Heart left ventricle (tissue), 16 donors: ENCODE results near the gene ZNF423. TPM values are rescaled to one million over a fixed set of nuclear protein-coding genes. Genes with fewer than 3 reads are reported as not detected.

Experiments used
- ATAC-seq, 4 donors: fragments of 200-7000 bp; cut with Tn5 transposase; one replicate each; pipeline ENCODE4 v1.9.1; 2020 to 2022; ENCODE audit warnings: moderate library complexity in 4 of 4, mild to moderate bottlenecking in 3 of 4, moderate number of reproducible peaks in 1 of 4
- DNase-seq, 5 donors: peaks; one replicate each; pipeline ENCODE4 v3.0.0-alpha.2; 2020
- H3K27ac ChIP-seq, 12 donors: fragments of 200-600 bp; sonication (generic) in 4 of 12; one replicate each; pipeline versions ENCODE4 v1.5.0 to v1.8.0; 2016 to 2022; ENCODE audit warnings: mild to moderate bottlenecking in 2 of 12
- H3K27me3 ChIP-seq, 9 donors: fragments of 200-600 bp; sonication (generic) in 2 of 9; one replicate each; pipeline versions ENCODE4 v1.5.1 to v1.8.0; 2016 to 2022; ENCODE audit warnings: mild to moderate bottlenecking in 3 of 9
- H3K36me3 ChIP-seq, 9 donors: fragments of 200-600 bp; sonication (generic) in 2 of 9; one replicate each; pipeline versions ENCODE4 v1.5.0 to v1.8.0; 2018 to 2022; ENCODE audit warnings: mild to moderate bottlenecking in 2 of 9
- H3K4me1 ChIP-seq, 12 donors: fragments of 200-600 bp; sonication (generic) in 4 of 12; one replicate each; pipeline versions ENCODE4 v1.5.0 to v1.8.0; 2016 to 2022; ENCODE audit warnings: mild to moderate bottlenecking in 3 of 12
- H3K4me3 ChIP-seq, 12 donors: fragments of 200-600 bp; sonication (generic) in 4 of 12; one replicate each; pipeline versions ENCODE4 v1.5.0 to v1.8.0; 2017 to 2022; ENCODE audit warnings: mild to moderate bottlenecking in 9 of 12, moderate library complexity in 4 of 12
- H3K9me3 ChIP-seq, 12 donors: fragments of 200-600 bp; sonication (generic) in 4 of 12; one replicate each; pipeline versions ENCODE4 v1.5.0 to v1.8.0; 2016 to 2022; ENCODE audit warnings: mild to moderate bottlenecking in 1 of 12
- POLR2A ChIP-seq, 2 donors: fragments of 450-650 bp; IDR thresholded peaks; one replicate each; pipeline ENCODE4 v1.6.1; 2017; ENCODE audit warnings: antibody characterized with exemption in 2 of 2, mild to moderate bottlenecking in 2 of 2, moderate library complexity in 2 of 2
- WGBS, 4 donors: extraction: QIAGEN DNeasy Blood & Tissue Kit in 2 of 4; methylation state at CpG; one replicate each; pipeline versions ENCODE4 v1.1.5 to v1.1.7; 2013 to 2018; 5-methylcytosine and 5-hydroxymethylcytosine counted together
- intact Hi-C, 10 donors: fragments of 100-400 bp; cut with DNase I; formaldehyde crosslinking; loops; one replicate each; pipeline versions ENCODE4 v1.11.1 to v1.14.2; 2022
- polyA plus RNA-seq, 2 donors: library from polyadenylated mRNA; stranded (reverse); fragments of 200-250 nt; gene quantifications; one replicate each; pipeline ENCODE4 v1.2.3, GENCODE V29; 2013
- total RNA-seq, 9 donors: library from RNA; depleted of rRNA in 2 of 9; stranded (reverse); fragments of >200 nt in 2 of 9; fragmentation: NEBNext Ultra II Directional in 3 of 9; extraction: Animal tissue kit (Norgen Biotek cat#: 25700) in 3 of 9; gene quantifications; one replicate each; pipeline versions ENCODE4 v1.1.0 to v1.2.4, GENCODE V29; 2016 to 2023
- TF ChIP-seq, protein P1 (sequence below), 12 donors: fragments of 200-600 bp; sonication (generic) in 4 of 12; IDR thresholded peaks; one replicate each; pipeline versions ENCODE4 v1.5.0 to v1.8.0; 2018 to 2022; ENCODE audit warnings: antibody characterized with exemption in 12 of 12, mild to moderate bottlenecking in 5 of 12
- donor health status: ischemic (EF 13 %, LVEDD 7.1; RV severe dilation, severe dysfunction).
- donor health status: healthy with polysubstance abuse.
- donor health status: DM: no; HTN: yes; CAD: no.
- donor health status: DM: no; HTN: no; CAD: no.
- donor health status: ischemic (EF 25% LVEDD 6.9; RV normal size, moderate dysfunction).
- donor health status: ischemic (EF 25% LVEDD 5.7; RV mildly dilated, moderate dysfunction).
- donor health status: healthy.
- donor health status: DM: yes; HTN: yes; CAD: no.
- donor health status: ischemic (EF 35%, LVEDD 5.7; RV mildly dilated, moderate dysfunction).
- donor health status: nonischemic (EF 11% LVEDD 7.7; RV severe dilation, severe dysfunction).
- donor health status: DM: yes; HTN: yes; CAD: no.
- donor health status: PGD.
- donor health status: ischemic (EF 29% LVEDD 5.4; RV normal size, mild dysfunction).
- donor health status: nonischemic (EF 23%, LVEDD 6.1; RV moderate dilation, normal function).

ZNF423 gene
- total and polyA plus RNA-seq, 11 donors = 1.8 to 10.4 (median 5.7) TPM

DNA sequence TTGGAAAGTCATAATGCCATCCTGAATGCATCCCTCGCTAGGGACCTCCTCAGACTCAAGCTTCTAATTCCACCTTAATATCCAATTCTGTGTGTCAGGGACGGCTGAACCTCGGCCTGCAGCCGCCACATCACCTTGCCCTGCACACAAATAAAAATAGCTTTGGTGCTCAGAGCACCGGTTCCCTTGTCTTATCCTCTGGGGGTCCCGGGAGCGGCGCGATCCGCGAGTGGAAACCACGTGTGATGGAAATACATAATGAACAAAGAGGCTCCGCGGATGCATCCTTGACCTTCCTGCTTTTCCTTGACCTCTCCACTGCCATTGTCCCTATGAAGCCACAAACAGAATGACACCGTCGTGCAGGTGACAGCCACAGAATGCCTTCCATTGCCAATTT, 143.4 kb downstream of the ZNF423 start:
- intact Hi-C loops = loop anchor here in 1 of 10 donors (10.0 kb wide), 1 partner anchor 58 kb away; no protein-coding TSS in a partner anchor
- H3K27me3 ChIP-seq = no peaks in the 10 kb centered on the region
- H3K4me1 ChIP-seq = peaks cover 0 to 4% (median 0%) of the 10 kb centered on the region in 12 donors
- WGBS, 4 donors = 64 to 78% (median 71%) methylated on average over 16 of the region's 16 CpGs
- ATAC-seq (no peak), DNase-seq (no peak)
- H3K36me3 ChIP-seq = no peaks in the 10 kb centered on the region
- H3K9me3 ChIP-seq = no peaks in the 10 kb centered on the region
- TF ChIP-seq, protein P1, sequence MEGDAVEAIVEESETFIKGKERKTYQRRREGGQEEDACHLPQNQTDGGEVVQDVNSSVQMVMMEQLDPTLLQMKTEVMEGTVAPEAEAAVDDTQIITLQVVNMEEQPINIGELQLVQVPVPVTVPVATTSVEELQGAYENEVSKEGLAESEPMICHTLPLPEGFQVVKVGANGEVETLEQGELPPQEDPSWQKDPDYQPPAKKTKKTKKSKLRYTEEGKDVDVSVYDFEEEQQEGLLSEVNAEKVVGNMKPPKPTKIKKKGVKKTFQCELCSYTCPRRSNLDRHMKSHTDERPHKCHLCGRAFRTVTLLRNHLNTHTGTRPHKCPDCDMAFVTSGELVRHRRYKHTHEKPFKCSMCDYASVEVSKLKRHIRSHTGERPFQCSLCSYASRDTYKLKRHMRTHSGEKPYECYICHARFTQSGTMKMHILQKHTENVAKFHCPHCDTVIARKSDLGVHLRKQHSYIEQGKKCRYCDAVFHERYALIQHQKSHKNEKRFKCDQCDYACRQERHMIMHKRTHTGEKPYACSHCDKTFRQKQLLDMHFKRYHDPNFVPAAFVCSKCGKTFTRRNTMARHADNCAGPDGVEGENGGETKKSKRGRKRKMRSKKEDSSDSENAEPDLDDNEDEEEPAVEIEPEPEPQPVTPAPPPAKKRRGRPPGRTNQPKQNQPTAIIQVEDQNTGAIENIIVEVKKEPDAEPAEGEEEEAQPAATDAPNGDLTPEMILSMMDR (IDR thresholded peaks at IDR 0.05) = no peak
- no peak for TF ChIP-seq POLR2A (IDR thresholded peaks at IDR 0.05)
- H3K4me3 ChIP-seq = no peak overlapping the region
- H3K27ac ChIP-seq = no peak overlapping the region

DNA sequence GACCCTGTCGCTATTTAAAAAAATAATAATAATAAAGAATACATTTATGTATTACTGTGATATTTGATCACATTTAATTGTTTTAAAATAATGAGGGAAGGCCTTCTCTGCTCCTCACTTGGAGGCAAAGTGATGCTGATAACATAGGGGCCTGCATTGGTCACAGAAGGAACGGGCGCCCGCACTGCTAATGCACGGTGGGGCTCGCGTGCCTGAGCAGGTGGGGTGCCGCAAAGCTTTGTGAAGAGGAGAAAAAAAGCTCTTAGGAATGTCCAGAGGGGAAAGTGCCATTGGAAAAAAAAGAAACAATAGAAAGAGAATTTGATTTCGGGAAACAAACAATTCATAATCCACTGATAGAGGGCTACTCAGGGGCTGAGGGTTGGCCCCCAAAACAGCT, 143.8 kb downstream of the ZNF423 start:
- TF ChIP-seq, protein P1 (IDR thresholded peaks at IDR 0.05) = no peak
- TF ChIP-seq POLR2A (IDR thresholded peaks at IDR 0.05) = no peak
- 93 to 98% (median 95%) methylated on average over 9 of the region's 9 CpGs for WGBS, 4 donors
- no peaks in the 10 kb centered on the region for H3K36me3 ChIP-seq
- intact Hi-C loops = loop anchor here in 1 of 10 donors (10.0 kb wide), 1 partner anchor 57 kb away; no protein-coding TSS in a partner anchor
- no peak overlapping the region for H3K27ac ChIP-seq
- no peaks in the 10 kb centered on the region for H3K9me3 ChIP-seq
- ATAC-seq (no peak), DNase-seq (no peak)
- H3K4me3 ChIP-seq = no peak overlapping the region
- H3K27me3 ChIP-seq = no peaks in the 10 kb centered on the region
- peaks cover 0 to 4% (median 0%) of the 10 kb centered on the region in 12 donors for H3K4me1 ChIP-seq

DNA sequence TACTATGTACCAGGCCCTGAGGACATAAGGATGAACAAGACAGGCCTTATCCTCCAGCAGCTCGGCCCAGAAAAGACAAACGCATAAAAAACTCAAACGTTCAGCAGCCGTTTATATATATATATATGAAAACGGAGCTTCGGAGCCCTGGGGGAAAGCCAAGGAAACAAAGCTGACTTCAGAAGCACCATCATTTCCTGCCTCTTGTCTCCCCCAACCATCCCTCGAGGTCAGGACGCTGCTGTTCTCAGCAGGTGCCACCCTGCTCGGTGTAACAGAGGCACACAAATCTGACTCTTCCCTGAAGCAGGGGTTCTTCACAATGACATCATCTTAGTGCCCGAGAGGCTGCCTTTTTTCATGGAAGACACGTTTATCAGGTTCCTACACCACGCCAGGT, 146.9 kb downstream of the ZNF423 start:
- no peak for TF ChIP-seq POLR2A (IDR thresholded peaks at IDR 0.05)
- TF ChIP-seq, protein P1 (IDR thresholded peaks at IDR 0.05) = no peak
- DNase-seq (no peak), ATAC-seq (no peak)
- Histone ChIP-seq H3K27ac (no peak overlapping the region), H3K36me3 (no peaks in the 10 kb centered on the region), H3K9me3 (peaks cover 0 to 7% (median 0%) of the 10 kb centered on the region in 12 donors), H3K4me1 (no peaks in the 10 kb centered on the region), H3K27me3 (no peaks in the 10 kb centered on the region), H3K4me3 (no peak overlapping the region)
- intact Hi-C loops = no loop called here
- 78 to 84% (median 79%) methylated on average over 12 of the region's 12 CpGs for WGBS, 4 donors

DNA sequence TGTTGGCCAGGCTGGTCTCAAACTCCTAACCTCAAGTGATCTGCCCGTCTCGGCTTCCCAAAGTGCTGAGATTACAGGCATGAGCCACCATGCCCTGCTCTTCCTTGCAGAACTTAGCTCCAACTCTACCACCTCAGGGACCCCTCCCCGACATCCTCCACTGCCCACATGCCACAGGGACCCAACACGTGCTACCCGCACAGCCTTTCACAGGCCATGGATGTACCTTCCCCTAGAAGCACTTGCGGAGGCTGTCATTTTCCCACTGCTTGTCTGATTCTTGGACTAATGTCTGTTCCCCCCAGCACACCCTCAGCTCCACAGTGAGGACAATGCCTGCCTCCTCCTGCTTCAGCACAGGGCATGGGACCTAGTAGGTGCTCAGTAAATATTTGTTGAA, 147.4 kb downstream of the ZNF423 start:
- Histone ChIP-seq H3K9me3 (peaks cover 0 to 7% (median 0%) of the 10 kb centered on the region in 12 donors), H3K4me1 (no peaks in the 10 kb centered on the region), H3K4me3 (no peak overlapping the region), H3K27me3 (no peaks in the 10 kb centered on the region), H3K36me3 (no peaks in the 10 kb centered on the region), H3K27ac (no peak overlapping the region)
- intact Hi-C loops = no loop called here
- TF ChIP-seq POLR2A (IDR thresholded peaks at IDR 0.05) = no peak
- TF ChIP-seq, protein P1 (IDR thresholded peaks at IDR 0.05) = no peak
- no peak for ATAC-seq
- DNase-seq = no peak
- WGBS, 4 donors = 92 to 98% (median 97%) methylated on average over 6 of the region's 6 CpGs
